ENCODE data around the gene SSUH2.

DNA sequence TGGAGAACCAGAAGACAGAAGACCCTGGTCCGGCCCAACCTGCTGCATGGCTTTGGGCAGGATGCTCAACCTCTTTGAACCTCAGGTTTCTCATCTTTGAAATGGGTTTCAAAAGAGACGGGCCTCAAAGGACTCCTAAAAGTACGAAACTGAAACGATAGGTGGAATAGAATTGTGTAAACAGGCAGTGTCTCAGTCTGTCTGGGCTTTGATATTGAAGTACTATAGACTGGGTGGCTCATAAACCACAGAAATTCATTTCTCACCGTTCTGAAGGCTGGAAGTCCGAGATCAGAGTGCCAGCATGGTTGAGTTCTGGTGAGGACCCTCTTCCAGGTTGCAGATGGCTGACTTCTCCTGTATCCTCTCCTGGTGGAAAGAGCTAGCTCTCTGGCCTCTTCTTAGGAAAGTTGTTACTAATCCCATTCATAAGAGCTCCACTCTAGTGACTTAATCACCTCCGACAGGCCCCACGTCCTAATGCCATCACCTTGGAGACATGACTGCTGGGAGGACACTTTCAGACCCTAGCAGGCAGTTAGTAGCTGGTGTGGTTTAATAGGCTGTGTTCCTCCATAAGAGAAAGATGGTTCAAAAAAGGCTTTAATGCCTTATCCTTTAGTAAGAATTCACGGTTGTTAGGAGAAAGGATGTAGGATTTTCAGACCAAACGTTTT lies 35.7 kb downstream of the SSUH2 start:
- TF ChIP-seq, protein P1, sequence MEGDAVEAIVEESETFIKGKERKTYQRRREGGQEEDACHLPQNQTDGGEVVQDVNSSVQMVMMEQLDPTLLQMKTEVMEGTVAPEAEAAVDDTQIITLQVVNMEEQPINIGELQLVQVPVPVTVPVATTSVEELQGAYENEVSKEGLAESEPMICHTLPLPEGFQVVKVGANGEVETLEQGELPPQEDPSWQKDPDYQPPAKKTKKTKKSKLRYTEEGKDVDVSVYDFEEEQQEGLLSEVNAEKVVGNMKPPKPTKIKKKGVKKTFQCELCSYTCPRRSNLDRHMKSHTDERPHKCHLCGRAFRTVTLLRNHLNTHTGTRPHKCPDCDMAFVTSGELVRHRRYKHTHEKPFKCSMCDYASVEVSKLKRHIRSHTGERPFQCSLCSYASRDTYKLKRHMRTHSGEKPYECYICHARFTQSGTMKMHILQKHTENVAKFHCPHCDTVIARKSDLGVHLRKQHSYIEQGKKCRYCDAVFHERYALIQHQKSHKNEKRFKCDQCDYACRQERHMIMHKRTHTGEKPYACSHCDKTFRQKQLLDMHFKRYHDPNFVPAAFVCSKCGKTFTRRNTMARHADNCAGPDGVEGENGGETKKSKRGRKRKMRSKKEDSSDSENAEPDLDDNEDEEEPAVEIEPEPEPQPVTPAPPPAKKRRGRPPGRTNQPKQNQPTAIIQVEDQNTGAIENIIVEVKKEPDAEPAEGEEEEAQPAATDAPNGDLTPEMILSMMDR (IDR thresholded peaks at IDR 0.05; ENCODE audit: poor library complexity) = no peak
- no peak for TF ChIP-seq EZH2phosphoT487 (IDR thresholded peaks at IDR 0.05; ENCODE audit: low read depth, severe bottlenecking, unreplicated experiment)
